ENCODE results near the gene RORC. TPM values are rescaled to one million over a fixed set of nuclear protein-coding genes. Genes with fewer than 3 reads are reported as not detected.

RORC gene
- total RNA-seq, 2 experiments from 2014 or later = 0.90 to 1.3 TPM

- ChIA-PET CTCF (no interaction called here), POLR2A (no interaction called here)
Observed at GRCh38 chr1:151815716-151816327, 15.8 kb downstream of the RORC start.

GRCh38 chr1:151814971-151815545 is 16.5 kb downstream of the RORC start:
- ChIA-PET CTCF (no interaction called here), POLR2A (interaction anchor here (0.6 kb wide), 1 partner anchor 358 kb away, joined by 6 read pairs; no protein-coding TSS in a partner anchor)

GRCh38 chr1:151814426-151814825 is 17.2 kb downstream of the RORC start:
- ChIA-PET POLR2A (interaction anchor here (0.6 kb wide), 1 partner anchor 357 kb away, joined by 6 read pairs; no protein-coding TSS in a partner anchor), CTCF (no interaction called here)

GRCh38 chr1:151813271-151813977 is 18.2 kb downstream of the RORC start:
- ChIA-PET POLR2A (no interaction called here), CTCF (no interaction called here)

GRCh38 chr1:151811181-151811580 is 20.4 kb downstream of the RORC start:
- POLR2A ChIA-PET = no interaction called here
- CTCF ChIA-PET = no interaction called here

GRCh38 chr1:151809985-151810556 is 21.5 kb downstream of the RORC start:
- POLR2A ChIA-PET = no interaction called here

GRCh38 chr1:151809290-151809984 is 22.2 kb downstream of the RORC start:
- CTCF ChIA-PET = no interaction called here

More at GRCh38 chr1:151809985-151810556, 21.5 kb downstream of the RORC start:
- CTCF ChIA-PET = no interaction called here

GRCh38 chr1:151807766-151808165 is 23.8 kb downstream of the RORC start:
- CTCF ChIA-PET = no interaction called here
- POLR2A ChIA-PET = no interaction called here

More at GRCh38 chr1:151809290-151809984, 22.2 kb downstream of the RORC start:
- POLR2A ChIA-PET = no interaction called here

GRCh38 chr1:151807131-151807530 is 24.5 kb downstream of the RORC start:
- ChIA-PET POLR2A (no interaction called here), CTCF (interaction anchor here (0.7 kb wide), 1 partner anchor 410 kb away, joined by 3 read pairs; no protein-coding TSS in a partner anchor)

GRCh38 chr1:151806170-151806569 is 25.4 kb downstream of the RORC start:
- POLR2A ChIA-PET = no interaction called here
- CTCF ChIA-PET = no interaction called here

- POLR2A ChIA-PET = no interaction called here
- CTCF ChIA-PET = interaction anchor here (0.7 kb wide), 1 partner anchor 85 kb away, joined by 3 read pairs; no protein-coding TSS in a partner anchor
Observed at GRCh38 chr1:151805066-151805820, 26.4 kb downstream of the RORC start, which contains the start of gene LINGO4. Gene LINGO4, minus strand, starts transcription at chr1:151805419. Its CDS starts 2,715 bp downstream, at chr1:151802704.

- POLR2A ChIA-PET = no interaction called here
- CTCF ChIA-PET = no interaction called here
Observed at GRCh38 chr1:151803915-151804314, 27.7 kb downstream of the RORC start.

GRCh38 chr1:151803164-151803563 is 28.4 kb downstream of the RORC start:
- POLR2A ChIA-PET = no interaction called here
- CTCF ChIA-PET = no interaction called here

- CTCF ChIA-PET = no interaction called here
- POLR2A ChIA-PET = no interaction called here
Observed at GRCh38 chr1:151802372-151802771, 29.2 kb downstream of the RORC start.

- CTCF ChIA-PET = no interaction called here
- POLR2A ChIA-PET = no interaction called here
Observed at GRCh38 chr1:151801846-151802245, 29.8 kb downstream of the RORC start.

- ChIA-PET CTCF (interaction anchor here (0.6 kb wide), 1 partner anchor 253 kb away, joined by 6 read pairs; no protein-coding TSS in a partner anchor), POLR2A (no interaction called here)
Observed at GRCh38 chr1:151801310-151801820, 30.2 kb downstream of the RORC start.

GRCh38 chr1:151800830-151801229 is 30.8 kb downstream of the RORC start:
- ChIA-PET POLR2A (no interaction called here), CTCF (interaction anchor here (0.6 kb wide), 1 partner anchor 252 kb away, joined by 6 read pairs; no protein-coding TSS in a partner anchor)

GRCh38 chr1:151799179-151800022 is 32.2 kb downstream of the RORC start:
- CTCF ChIA-PET = interaction anchor here (1.7 kb wide), 1 partner anchor 21 kb away, joined by 3 read pairs; no protein-coding TSS in a partner anchor
- POLR2A ChIA-PET = no interaction called here

Measured in activated CD8-positive, alpha-beta memory T cell treated with anti-CD3 and anti-CD28 coated beads for 36 hours (primary cell).